Fibroblast of lung (primary cell): ENCODE data around the gene CHRNA5. TPM values are rescaled to one million over a fixed set of nuclear protein-coding genes. Genes with fewer than 3 reads are reported as not detected.

Experiments used
- DNase-seq, 2 donors: peaks; one replicate each; pipeline versions ENCODE4 v3.0.0 to v3.0.0-alpha.2; 2010; ENCODE audit warnings: low read depth in 2 of 2
- H2AFZ ChIP-seq: 2 replicates; pipeline ENCODE4 v1.5.1; 2012; ENCODE audit warnings: low read length, control low read depth, inconsistent platforms
- H3K27ac ChIP-seq: 2 replicates; pipeline ENCODE4 v1.5.1; 2011; ENCODE audit warnings: low read length, control low read depth; ENCODE audit not compliant: insufficient read depth
- H3K27me3 ChIP-seq: 2 replicates; pipeline ENCODE4 v1.5.1; 2011; ENCODE audit warnings: mild to moderate bottlenecking, low read length; ENCODE audit not compliant: control insufficient read depth, insufficient read depth
- H3K36me3 ChIP-seq: 2 replicates; pipeline ENCODE4 v1.5.1; 2011; ENCODE audit warnings: low read length; ENCODE audit not compliant: control insufficient read depth, insufficient read depth
- H3K4me1 ChIP-seq: 2 replicates; pipeline ENCODE4 v1.5.1; 2011; ENCODE audit warnings: low read length; ENCODE audit not compliant: control insufficient read depth, insufficient read depth; ENCODE audit errors: extremely low read depth
- H3K4me2 ChIP-seq: 2 replicates; pipeline ENCODE4 v1.5.1; 2011; ENCODE audit warnings: low read length, control low read depth; ENCODE audit not compliant: insufficient read depth; ENCODE audit errors: extremely low read depth
- H3K4me3 ChIP-seq, 4 experiments: fragments of 200-600 bp in 1 of 4; sonication (generic) in 1 of 4; replicated peaks in 1 of 4; 2 replicates each; pipeline ENCODE4 v1.5.1; 2011 to 2016; ENCODE audit warnings: low read length in 4 of 4, low read depth in 3 of 4, mild to moderate bottlenecking in 3 of 4, control low read depth in 2 of 4, inconsistent platforms in 1 of 4, mixed read lengths in 1 of 4; ENCODE audit not compliant: insufficient read depth in 1 of 4; ENCODE audit errors: control extremely low read depth in 1 of 4
- H3K79me2 ChIP-seq: 2 replicates; pipeline ENCODE4 v1.5.1; 2012; ENCODE audit warnings: mild to moderate bottlenecking, low read length, inconsistent platforms; ENCODE audit not compliant: control insufficient read depth, insufficient read depth
- H3K9ac ChIP-seq: 2 replicates; pipeline ENCODE4 v1.5.1; 2011; ENCODE audit warnings: mild to moderate bottlenecking, low read length, control low read depth; ENCODE audit not compliant: insufficient read depth
- H3K9me3 ChIP-seq: 2 replicates; pipeline ENCODE4 v1.5.1; 2012; ENCODE audit warnings: low read depth, low read length; ENCODE audit not compliant: control insufficient read depth, insufficient read depth
- H4K20me1 ChIP-seq: 2 replicates; pipeline ENCODE4 v1.5.1; 2011; ENCODE audit warnings: low read length; ENCODE audit not compliant: control insufficient read depth, insufficient read depth; ENCODE audit errors: extremely low read depth
- CTCF ChIP-seq, 2 donors: IDR thresholded peaks in 1 of 2; conservative IDR thresholded peaks in 1 of 2; 1 replicate in 1 of 2; 2 replicates in 1 of 2; pipeline ENCODE4 v1.5.1; 2011 to 2012; ENCODE audit warnings: low read length in 2 of 2, control low read depth in 1 of 2, inconsistent platforms in 1 of 2, low read depth in 1 of 2, mild to moderate bottlenecking in 1 of 2
- EZH2 ChIP-seq: IDR thresholded peaks from 2 replicates; pipeline ENCODE4 v1.5.1; 2012; ENCODE audit warnings: low read length, control low read depth, mild to moderate bottlenecking; ENCODE audit errors: missing control alignments
- polyA plus RNA-seq, 2 donors: library from polyadenylated mRNA; depleted of rRNA in 1 of 2; stranded (reverse) in 1 of 2; unstranded in 1 of 2; fragments of >200 nt; gene quantifications; 2 replicates each; pipeline ENCODE4 v1.2.1, GENCODE V29; 2011 to 2012; ENCODE audit warnings: missing spikeins in 1 of 2
- total RNA-seq: library from RNA; depleted of rRNA; stranded (reverse); fragments of >200 nt; gene quantifications from 2 replicates; pipeline ENCODE4 v1.2.1, GENCODE V29; 2014

Gene CHRNA5
- total and polyA plus RNA-seq, 2 donors (not counting 1 experiment from before 2014, with no cell fraction given) = 0.17 to 1.2 TPM

DNA sequence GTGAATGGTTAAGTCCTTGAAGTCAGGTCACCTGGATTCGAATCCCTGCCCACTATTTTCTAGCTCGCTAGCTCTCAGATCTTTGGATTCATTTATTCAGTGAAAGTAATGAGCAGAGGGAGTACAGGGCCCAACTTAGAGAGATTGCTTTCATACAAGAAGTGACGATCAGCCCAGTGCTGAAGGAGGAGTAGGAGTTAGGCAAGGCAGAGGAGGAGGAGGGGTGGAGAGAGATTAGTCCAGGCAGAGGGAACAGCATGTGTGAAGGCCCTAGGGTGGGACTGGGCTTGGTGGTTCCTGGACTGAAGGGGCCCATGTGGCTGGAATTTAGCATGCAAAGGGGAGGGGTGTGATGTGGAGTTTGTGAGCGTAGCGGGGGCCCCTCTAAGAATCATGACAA lies 3.8 kb upstream of the CHRNA5 start:
- Histone ChIP-seq H3K4me1 (peaks cover 3% of the 10 kb centered on the region), H3K27ac (no peak overlapping the region), H3K4me2 (no peak overlapping the region), H4K20me1 (no peaks in the 10 kb centered on the region), H3K27me3 (peaks cover 5% of the 10 kb centered on the region), H3K79me2 (no peaks in the 10 kb centered on the region), H3K9ac (no peak overlapping the region), H2AFZ (no peak overlapping the region), H3K9me3 (no peaks in the 10 kb centered on the region), H3K36me3 (no peaks in the 10 kb centered on the region), H3K4me3 (no peak overlapping the region)
- no peak for DNase-seq
- TF ChIP-seq CTCF (conservative IDR thresholded peaks at IDR 0.05 in 1 of 2, IDR thresholded peaks at IDR 0.05 in 1 of 2; ENCODE audit: low read depth in 1 of 2, low read length in 2 of 2) = no peak
- TF ChIP-seq EZH2 = no peak

DNA sequence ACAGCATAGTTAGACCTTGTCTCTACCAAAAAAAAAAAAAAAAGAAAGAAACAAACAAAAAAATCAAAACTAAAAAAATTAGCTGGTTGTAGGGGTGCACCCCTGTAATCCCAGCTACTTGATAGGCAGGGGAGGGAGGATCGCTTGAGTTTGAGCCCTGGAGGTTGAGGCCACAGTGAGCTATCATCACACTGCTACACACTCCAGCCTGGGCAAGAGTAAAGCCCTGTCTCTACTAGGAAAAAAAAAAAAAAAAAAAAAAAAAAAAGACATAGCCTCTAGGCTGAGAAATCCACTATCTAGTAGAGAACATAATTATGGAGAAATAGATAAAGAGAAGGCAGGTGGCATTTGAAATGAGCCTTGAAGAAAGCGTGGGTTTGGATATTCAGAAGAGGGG lies 2.2 kb upstream of the CHRNA5 start:
- TF ChIP-seq EZH2 = no peak
- no peak for TF ChIP-seq CTCF (conservative IDR thresholded peaks at IDR 0.05 in 1 of 2, IDR thresholded peaks at IDR 0.05 in 1 of 2; ENCODE audit: low read depth in 1 of 2, low read length in 2 of 2)
- H3K4me1 ChIP-seq = peaks cover 3% of the 10 kb centered on the region
- H3K36me3 ChIP-seq = no peaks in the 10 kb centered on the region
- H3K79me2 ChIP-seq = no peaks in the 10 kb centered on the region
- H3K9ac ChIP-seq = no peak overlapping the region
- no peaks in the 10 kb centered on the region for H4K20me1 ChIP-seq
- H3K4me3 ChIP-seq = no peak overlapping the region
- peaks cover 5% of the 10 kb centered on the region for H3K27me3 ChIP-seq
- H2AFZ ChIP-seq = no peak overlapping the region
- H3K4me2 ChIP-seq = no peak overlapping the region
- H3K9me3 ChIP-seq = no peaks in the 10 kb centered on the region
- no peak for DNase-seq
- H3K27ac ChIP-seq = no peak overlapping the region

- no peaks in the 10 kb centered on the region for H3K36me3 ChIP-seq
- no peaks in the 10 kb centered on the region for H3K9me3 ChIP-seq
- H2AFZ ChIP-seq = no peak overlapping the region
- H3K4me2 ChIP-seq = no peak overlapping the region
- peaks cover 5% of the 10 kb centered on the region for H3K27me3 ChIP-seq
- no peak overlapping the region for H3K27ac ChIP-seq
- no peaks in the 10 kb centered on the region for H4K20me1 ChIP-seq
- TF ChIP-seq CTCF (conservative IDR thresholded peaks at IDR 0.05 in 1 of 2, IDR thresholded peaks at IDR 0.05 in 1 of 2; ENCODE audit: low read depth in 1 of 2, low read length in 2 of 2) = no peak
- TF ChIP-seq EZH2 = no peak
- peaks cover 3% of the 10 kb centered on the region for H3K4me1 ChIP-seq
- H3K9ac ChIP-seq = no peak overlapping the region
- H3K79me2 ChIP-seq = no peaks in the 10 kb centered on the region
- no peak for DNase-seq
- peak overlapping the region in 1 of 4 experiments; percentile 57 for H3K4me3 ChIP-seq
These were observed 600 bp upstream of the CHRNA5 start for GRCh38 chr15:78564743-78565096.
